H1 (cell line): ENCODE results near the gene FGF1. TPM values are rescaled to one million over a fixed set of nuclear protein-coding genes. Genes with fewer than 3 reads are reported as not detected.

Experiments used
- CTCF ChIA-PET: fragments of 300-600 bp; sonication (Branson Sonifier 250); formaldehyde crosslinking; loops from one replicate; lab custom pipeline; 2021; ENCODE audit not compliant: partially characterized antibody; lab: Charles Lee
- POLR2A ChIA-PET: fragments of 300-600 bp; sonication (Branson Sonifier 250); formaldehyde crosslinking; loops from one replicate; lab custom pipeline; 2021; ENCODE audit warnings: inconsistent platforms; ENCODE audit not compliant: partially characterized antibody; lab: Charles Lee
- DNase-seq, 2 experiments: peaks; one replicate each; pipeline versions ENCODE4 v3.0.0 to v3.0.0-alpha.2; 2010 to 2022; ENCODE audit warnings: low spot score in 2 of 2, low read depth in 1 of 2, mixed read lengths in 1 of 2
- FAIRE-seq: peaks from 2 replicates; lab custom pipeline; 2011; peaks lifted over from hg19 to GRCh38; lab: Jason Lieb, UNC
- H2AFZ ChIP-seq: 2 replicates; pipeline ENCODE4 v1.8.1; 2012; ENCODE audit warnings: low read length, inconsistent platforms
- H2AK5ac ChIP-seq: 2 replicates; pipeline ENCODE4 v1.6.1; 2013; ENCODE audit warnings: low read depth, low read length
- H2BK120ac ChIP-seq: replicated peaks from 2 replicates; pipeline ENCODE3; 2013; ENCODE audit warnings: low read depth, low read length, inconsistent platforms
- H2BK12ac ChIP-seq: 2 replicates; pipeline ENCODE4 v1.6.1; 2013; ENCODE audit warnings: low read depth, low read length
- H2BK15ac ChIP-seq: 2 replicates; pipeline ENCODE4 v1.6.1; 2013; ENCODE audit warnings: low read length
- H2BK20ac ChIP-seq: 2 replicates; pipeline ENCODE4 v1.6.1; 2013; ENCODE audit warnings: low read length
- H2BK5ac ChIP-seq: 2 replicates; pipeline ENCODE4 v1.6.1; 2013; ENCODE audit warnings: low read depth, low read length
- H3K14ac ChIP-seq: 2 replicates; pipeline ENCODE4 v1.6.1; 2013; ENCODE audit warnings: inconsistent platforms; ENCODE audit not compliant: insufficient read length
- H3K18ac ChIP-seq: 2 replicates; pipeline ENCODE4 v1.6.1; 2013; ENCODE audit warnings: low read length; ENCODE audit errors: extremely low read depth
- H3K23ac ChIP-seq: 2 replicates; pipeline ENCODE4 v1.6.1; 2013; ENCODE audit warnings: inconsistent platforms; ENCODE audit not compliant: insufficient read length
- H3K23me2 ChIP-seq: 2 replicates; pipeline ENCODE4 v1.6.1; 2013; ENCODE audit warnings: low read depth, low read length
- H3K27ac ChIP-seq: 2 replicates; pipeline ENCODE4 v1.6.1; 2011; ENCODE audit warnings: low read depth, low read length, inconsistent platforms
- H3K27me3 ChIP-seq, 4 experiments: replicated peaks in 1 of 4; 1 replicate in 1 of 4; 2 replicates in 3 of 4; pipeline versions ENCODE4 v1.6.1 to v1.8.1; 2011 to 2013; ENCODE audit warnings: low read length in 3 of 4, mild to moderate bottlenecking in 3 of 4, inconsistent platforms in 2 of 4, mixed read lengths in 2 of 4, moderate library complexity in 1 of 4; ENCODE audit not compliant: control insufficient read depth in 3 of 4, insufficient read depth in 3 of 4; ENCODE audit errors: extremely low read depth in 1 of 4
- H3K36me3 ChIP-seq, 4 experiments: 2 replicates each; pipeline versions ENCODE4 v1.6.1 to v1.8.1; 2011 to 2013; ENCODE audit warnings: mild to moderate bottlenecking in 4 of 4, low read length in 3 of 4, moderate library complexity in 2 of 4, control low read depth in 1 of 4, inconsistent platforms in 1 of 4; ENCODE audit not compliant: insufficient read depth in 4 of 4, control insufficient read depth in 2 of 4
- H3K4ac ChIP-seq: replicated peaks from 2 replicates; pipeline ENCODE3; 2013; ENCODE audit warnings: low read length, low read depth, mixed read lengths, inconsistent platforms; ENCODE audit not compliant: insufficient read length
- H3K4me1 ChIP-seq, 4 experiments: replicated peaks in 1 of 4; 1 replicate in 1 of 4; 2 replicates in 3 of 4; pipeline versions ENCODE4 v1.6.1 to v1.8.1; 2011 to 2013; ENCODE audit warnings: low read length in 3 of 4, inconsistent platforms in 2 of 4, mixed read lengths in 1 of 4; ENCODE audit not compliant: insufficient read depth in 4 of 4, control insufficient read depth in 3 of 4
- H3K4me2 ChIP-seq, 2 experiments: 2 replicates each; pipeline versions ENCODE4 v1.6.1 to v1.8.1; 2011 to 2013; ENCODE audit warnings: low read depth in 2 of 2, low read length in 2 of 2, control low read depth in 1 of 2, inconsistent platforms in 1 of 2, mild to moderate bottlenecking in 1 of 2; ENCODE audit not compliant: insufficient read depth in 1 of 2
- H3K4me3 ChIP-seq, 4 experiments: fragments of 200-600, 300-600 bp in 1 of 4; sonication (generic), shearing (Covaris generic), sonication (Bioruptor Twin) in 1 of 4; 2 replicates each; pipeline versions ENCODE4 v1.5.1 to v1.8.1; 2011 to 2016; ENCODE audit warnings: low read length in 4 of 4, low read depth in 3 of 4, control low read depth in 2 of 4, inconsistent platforms in 2 of 4, mild to moderate bottlenecking in 2 of 4, mixed read lengths in 1 of 4, moderate library complexity in 1 of 4; ENCODE audit not compliant: insufficient read depth in 2 of 4; ENCODE audit errors: extremely low read depth in 1 of 4
- H3K56ac ChIP-seq: replicated peaks from 2 replicates; pipeline ENCODE3; 2013; ENCODE audit warnings: low read depth, mild to moderate bottlenecking, mixed read lengths, low read length, inconsistent platforms; ENCODE audit not compliant: insufficient read length
- H3K79me1 ChIP-seq: 2 replicates; pipeline ENCODE4 v1.6.1; 2013; ENCODE audit warnings: low read depth, low read length, control low read depth
- H3K79me2 ChIP-seq, 2 experiments: 2 replicates each; pipeline versions ENCODE4 v1.6.1 to v1.8.1; 2012 to 2013; ENCODE audit warnings: low read length in 2 of 2, mild to moderate bottlenecking in 2 of 2, inconsistent platforms in 1 of 2; ENCODE audit not compliant: insufficient read depth in 2 of 2, control insufficient read depth in 1 of 2
- H3K9ac ChIP-seq, 4 experiments: replicated peaks in 1 of 4; 1 replicate in 1 of 4; 2 replicates in 3 of 4; pipeline versions ENCODE4 v1.6.1 to v1.8.1; 2011 to 2013; ENCODE audit warnings: low read depth in 3 of 4, low read length in 3 of 4, control low read depth in 2 of 4, mild to moderate bottlenecking in 2 of 4, moderate library complexity in 2 of 4, inconsistent platforms in 1 of 4; ENCODE audit errors: extremely low read depth in 1 of 4
- H3K9me3 ChIP-seq, 2 experiments: 2 replicates each; pipeline versions ENCODE4 v1.6.1 to v1.8.1; 2012 to 2013; ENCODE audit warnings: mild to moderate bottlenecking in 2 of 2, moderate library complexity in 2 of 2, control low read depth in 1 of 2, inconsistent platforms in 1 of 2, low read depth in 1 of 2, low read length in 1 of 2, mixed read lengths in 1 of 2; ENCODE audit not compliant: insufficient read depth in 2 of 2
- H4K20me1 ChIP-seq, 2 experiments: replicated peaks in 1 of 2; 2 replicates each; pipeline versions ENCODE3 to v1.8.1; 2011 to 2013; ENCODE audit warnings: inconsistent platforms in 2 of 2, low read length in 2 of 2, mild to moderate bottlenecking in 1 of 2; ENCODE audit not compliant: insufficient read depth in 2 of 2, control insufficient read depth in 1 of 2
- H4K5ac ChIP-seq: 2 replicates; pipeline ENCODE4 v1.6.1; 2013; ENCODE audit warnings: low read length, low read depth, mixed read lengths, inconsistent platforms; ENCODE audit not compliant: insufficient read length
- H4K8ac ChIP-seq: 2 replicates; pipeline ENCODE4 v1.8.0; 2013; ENCODE audit warnings: mild to moderate bottlenecking, moderate library complexity, low read length, inconsistent platforms; ENCODE audit not compliant: insufficient read depth; ENCODE audit errors: extremely low read depth
- H4K91ac ChIP-seq: replicated peaks from 2 replicates; pipeline ENCODE3; 2013; ENCODE audit warnings: low read length, mixed read lengths, inconsistent platforms; ENCODE audit not compliant: insufficient read length
- PHF8 ChIP-seq: fragments of 200-600 bp; sonication (generic); conservative IDR thresholded peaks from 2 replicates; pipeline ENCODE4 v1.7.1; 2012; ENCODE audit warnings: low read depth, mild to moderate bottlenecking, inconsistent platforms, low read length, moderate library complexity
- SP4 ChIP-seq: IDR thresholded peaks from 2 replicates; pipeline ENCODE4 v1.6.1; 2012; ENCODE audit warnings: low read length, inconsistent platforms
- WGBS, 2 experiments: shearing (Covaris generic) in 1 of 2; methylation state at CpG; one replicate each; pipeline versions ENCODE4 v1.1.6 to v1.1.7; 2013 to 2015; ENCODE audit warnings: low lambda C conversion rate in 2 of 2, mixed read lengths in 2 of 2, inconsistent platforms in 1 of 2, low coverage in 1 of 2, missing lambda C conversion rate in 1 of 2; ENCODE audit not compliant: insufficient replicate concordance in 2 of 2, insufficient coverage in 1 of 2, insufficient read length in 1 of 2; ENCODE audit errors: extremely low coverage in 1 of 2, missing lambda C conversion rate in 1 of 2; 5-methylcytosine and 5-hydroxymethylcytosine counted together
- polyA plus RNA-seq, 7 experiments: library from polyadenylated mRNA; depleted of rRNA in 3 of 7; stranded (reverse) in 5 of 7; unstranded in 2 of 7; fragments of >200 nt in 5 of 7; fragments of 200-250 nt in 2 of 7; gene quantifications; 1 replicate in 5 of 7; 2 replicates in 1 of 7; 4 replicates in 1 of 7; pipeline versions ENCODE4 v1.2.1 to v1.2.3, GENCODE V29; 2011 to 2013; ENCODE audit warnings: missing spikeins in 2 of 7, mixed read lengths in 2 of 7
- total RNA-seq: library from RNA; stranded (reverse); fragmentation: NEBNext Ultra II Directional; extraction: Animal tissue kit (Norgen Biotek cat#: 25700); gene quantifications from 2 replicates; pipeline ENCODE4 v1.2.1, GENCODE V29; 2021

FGF1 gene
- total and polyA plus RNA-seq, 2 of the 8 experiments (the other 6 are each of a cell fraction or from before 2014, with no cell fraction given): 0.30 to 0.50 TPM

GRCh38 chr5:142549834-142550233 lies 136.1 kb downstream of the FGF1 start:
- ChIA-PET CTCF (interaction anchor here (0.6 to 13.2 kb wide), 56 partner anchors 9 to 581 kb away, joined by 3 to 191 read pairs (median 4); partner anchors contain the start of genes RNF14 and SPRY4), POLR2A (interaction anchor here (1.0 to 6.0 kb wide), 4 partner anchors 9 to 223 kb away, joined by 3 to 40 read pairs (median 4); partner anchors contain the start of gene SPRY4)
- Histone ChIP-seq H2BK15ac (no peak overlapping the region), H3K14ac (no peak overlapping the region), H3K4me2 (no peak overlapping the region), H3K18ac (no peak overlapping the region), H4K5ac (no peak overlapping the region), H3K27ac (no peak overlapping the region), H3K4me1 (peaks cover 0 to 8% (median 5%) of the 10 kb centered on the region in 4 experiments; a peak in 6 of 7 replicates), H3K27me3 (no peaks in the 10 kb centered on the region), H3K79me1 (no peaks in the 10 kb centered on the region), H2BK12ac (peak overlapping the region; percentile 32; the same call in 1 of the 2 replicates), H3K23ac (no peak overlapping the region), H2AFZ (no peak overlapping the region), H3K9ac (no peak overlapping the region), H4K20me1 (no peaks in the 10 kb centered on the region), H4K91ac (peak overlapping the region; percentile 59), H2BK5ac (no peak overlapping the region; the same call in 1 of the 2 replicates), H2BK120ac (no peak overlapping the region), H4K8ac (no peak overlapping the region), H3K4me3 (no peak overlapping the region), H3K79me2 (no peaks in the 10 kb centered on the region), H3K36me3 (no peaks in the 10 kb centered on the region), H3K9me3 (no peaks in the 10 kb centered on the region), H2BK20ac (peak overlapping the region; percentile 21; the same call in 1 of the 2 replicates), H2AK5ac (no peak overlapping the region), H3K56ac (no peak overlapping the region), H3K4ac (no peak overlapping the region), H3K23me2 (no peaks in the 10 kb centered on the region; the same call in 1 of the 2 replicates)
- no peak for TF ChIP-seq PHF8
- TF ChIP-seq SP4: no peak
- DNase-seq: no peak
- no peak for FAIRE-seq
- 85% methylated on average over 2 of the region's 2 CpGs; no CpG with 5 or more reads in 1 of the 2 experiments for WGBS, 2 experiments
